ENCODE results near the gene NXPH4. TPM values are rescaled to one million over a fixed set of nuclear protein-coding genes. Genes with fewer than 3 reads are reported as not detected.

The NXPH4 gene
- total and polyA plus RNA-seq, 3 experiments from 2014 or later, result 0.22 to 0.47 TPM; not detected in 1

DNA sequence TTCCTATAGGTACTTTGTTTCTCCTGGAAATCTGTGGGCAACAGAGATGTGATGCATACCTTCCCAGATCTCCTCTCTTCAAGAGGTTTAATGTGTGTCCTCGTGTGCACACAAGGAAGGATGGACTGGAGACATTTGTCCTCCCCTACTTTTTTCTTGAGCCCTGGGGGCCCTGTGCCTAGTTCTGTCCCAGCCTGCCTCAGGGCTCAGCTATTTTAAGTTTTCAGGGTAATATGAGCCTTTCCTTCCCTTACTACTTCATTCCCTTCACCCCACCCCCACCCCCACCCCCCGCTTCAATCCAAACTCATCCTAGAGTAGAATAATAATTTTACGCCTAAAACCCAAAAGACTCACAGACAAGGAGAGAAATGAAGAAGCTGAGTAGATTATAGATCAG lies 33.9 kb downstream of the NXPH4 start:
- no peak for DNase-seq
- Mint-ChIP-seq H3K4me3 (no peak overlapping the region), H3K27me3 (peaks cover 0 to 5% of the 10 kb centered on the region in 2 donors), H3K9me3 (no peaks in the 10 kb centered on the region), H3K27ac (no peak overlapping the region), H3K4me1 (no peaks in the 10 kb centered on the region), H3K36me3 (peaks cover 4 to 16% (median 8%) of the 10 kb centered on the region in 3 donors)
- CTCF ChIA-PET, result interaction anchor here (1.1 to 2.7 kb wide), 4 partner anchors 10 to 20 kb away, joined by 3 to 11 read pairs (median 5); no protein-coding TSS in a partner anchor
- no peaks in the 10 kb centered on the region for H3K4me1 ChIP-seq (ENCODE audit: insufficient read depth, low read length)
- H3K36me3 ChIP-seq (ENCODE audit: insufficient read depth, low read length), result no peaks in the 10 kb centered on the region
- H3K27ac ChIP-seq (ENCODE audit: low read depth, low read length), result no peak overlapping the region
- POLR2A ChIA-PET, result interaction anchor here (0.6 to 0.7 kb wide), 2 partner anchors 180 to 598 kb away, joined by 3 read pairs; no protein-coding TSS in a partner anchor
- H3K9me3 ChIP-seq (ENCODE audit: low read length), result no peaks in the 10 kb centered on the region
- H3K4me3 ChIP-seq (ENCODE audit: low read length), result no peak overlapping the region
- H3K27me3 ChIP-seq (ENCODE audit: insufficient read depth, low read length, poor library complexity, severe bottlenecking), result no peaks in the 10 kb centered on the region

DNA sequence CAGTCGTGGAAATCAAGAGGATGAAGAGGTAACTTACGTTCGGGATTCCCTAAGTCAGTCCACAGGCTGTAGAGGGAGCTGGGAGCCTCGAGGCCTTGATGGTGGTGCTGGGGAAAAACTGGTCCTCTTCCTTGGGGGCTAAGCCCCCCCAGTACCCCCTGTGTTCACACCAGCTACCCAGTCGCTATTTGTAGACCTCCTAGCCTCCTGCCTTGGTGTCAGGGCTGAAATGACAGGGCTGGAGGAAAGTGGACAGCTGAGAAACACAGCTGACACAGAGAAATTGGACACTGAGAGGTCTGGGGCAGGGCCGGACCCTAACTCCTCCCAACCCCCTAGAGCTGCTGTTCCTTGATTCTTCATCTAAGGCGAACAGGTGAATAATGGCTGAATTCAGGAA lies 34.4 kb downstream of the NXPH4 start, which contains the start of gene STAC3:
Gene STAC3 (minus strand): TSS at position 232 of the 400 bp plus-strand sequence. CDS start 1,551 bp downstream, outside the sequence.
- ChIA-PET CTCF (interaction anchor here (0.8 to 3.0 kb wide), 8 partner anchors 8 to 202 kb away, joined by 3 to 24 read pairs (median 4); no protein-coding TSS in a partner anchor), POLR2A (no interaction called here)
- Mint-ChIP-seq H3K9me3 (no peaks in the 10 kb centered on the region), H3K27ac (peak within 1 kb of the TSS in 1 of 8 donors; percentile 50), H3K27me3 (peaks cover 0 to 5% of the 10 kb centered on the region in 2 donors), H3K4me1 (no peaks in the 10 kb centered on the region), H3K4me3 (peak within 1 kb of the TSS in 1 of 7 donors; percentile 13), H3K36me3 (peaks cover 4 to 20% (median 8%) of the 10 kb centered on the region in 3 donors)
- Histone ChIP-seq H3K36me3 (ENCODE audit: insufficient read depth, low read length) (no peaks in the 10 kb centered on the region), H3K9me3 (ENCODE audit: low read length) (no peaks in the 10 kb centered on the region), H3K4me3 (ENCODE audit: low read length) (no peak within 1 kb of the TSS), H3K27me3 (ENCODE audit: insufficient read depth, low read length, poor library complexity, severe bottlenecking) (no peaks in the 10 kb centered on the region), H3K4me1 (ENCODE audit: insufficient read depth, low read length) (no peaks in the 10 kb centered on the region), H3K27ac (ENCODE audit: low read depth, low read length) (no peak within 1 kb of the TSS)
- no peak for DNase-seq

DNA sequence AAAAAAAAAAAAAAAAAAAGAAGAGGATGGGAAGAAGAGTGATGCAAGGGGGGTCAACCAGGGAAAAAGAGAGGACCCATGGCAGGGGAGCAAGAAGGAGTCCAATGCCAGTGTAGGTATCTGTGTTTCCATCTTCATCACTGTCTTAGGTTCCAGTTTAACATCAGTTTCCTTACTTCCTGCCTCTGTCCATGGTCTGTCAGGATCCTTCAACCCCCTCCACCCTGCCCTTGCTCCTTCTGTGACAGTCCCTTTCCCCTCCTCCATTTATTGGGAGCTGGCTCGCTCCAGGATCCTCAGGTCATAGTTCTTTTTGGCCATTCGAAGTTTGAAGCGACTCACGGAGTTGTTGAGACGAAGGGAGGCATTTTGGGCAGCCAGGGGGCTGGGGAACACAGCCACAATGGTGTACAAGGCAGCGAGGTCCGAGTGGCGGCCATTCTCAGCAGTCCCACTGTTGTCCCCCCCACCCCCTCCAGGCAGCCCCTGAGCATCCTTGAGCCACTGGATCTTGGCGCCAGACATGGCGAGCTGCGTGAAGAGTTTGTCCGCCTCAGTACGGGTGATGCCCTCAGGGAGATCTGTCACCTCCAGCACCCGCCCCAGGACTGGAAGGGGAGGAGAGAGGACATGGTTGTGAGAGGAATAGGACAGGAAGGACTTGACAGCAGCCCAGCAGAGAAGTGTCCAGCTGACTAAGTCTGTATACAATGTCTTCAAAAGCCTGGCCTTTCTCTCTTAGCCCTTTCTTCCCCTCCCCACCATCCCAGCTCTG lies 38.1 kb downstream of the NXPH4 start:
- no peaks in the 10 kb centered on the region for H3K9me3 Mint-ChIP-seq
- CTCF ChIA-PET, result interaction anchor here (0.6 to 1.5 kb wide), 3 partner anchors 11 to 142 kb away, joined by 3 to 5 read pairs (median 3); no protein-coding TSS in a partner anchor
- no peaks in the 10 kb centered on the region for H3K27me3 Mint-ChIP-seq
- H3K36me3 Mint-ChIP-seq, result peaks cover 4 to 55% (median 13%) of the 10 kb centered on the region in 3 donors
- Histone ChIP-seq H3K36me3 (ENCODE audit: insufficient read depth, low read length) (peaks cover 29% of the 10 kb centered on the region), H3K27me3 (ENCODE audit: insufficient read depth, low read length, poor library complexity, severe bottlenecking) (no peaks in the 10 kb centered on the region), H3K9me3 (ENCODE audit: low read length) (no peaks in the 10 kb centered on the region), H3K4me1 (ENCODE audit: insufficient read depth, low read length) (no peaks in the 10 kb centered on the region), H3K27ac (ENCODE audit: low read depth, low read length) (no peak overlapping the region), H3K4me3 (ENCODE audit: low read length) (no peak overlapping the region)
- DNase-seq, result no peak
- POLR2A ChIA-PET, result no interaction called here
- no peak overlapping the region for H3K4me3 Mint-ChIP-seq
- no peaks in the 10 kb centered on the region for H3K4me1 Mint-ChIP-seq
- H3K27ac Mint-ChIP-seq, result peak overlapping the region in 1 of 8 donors; percentile 71

DNA sequence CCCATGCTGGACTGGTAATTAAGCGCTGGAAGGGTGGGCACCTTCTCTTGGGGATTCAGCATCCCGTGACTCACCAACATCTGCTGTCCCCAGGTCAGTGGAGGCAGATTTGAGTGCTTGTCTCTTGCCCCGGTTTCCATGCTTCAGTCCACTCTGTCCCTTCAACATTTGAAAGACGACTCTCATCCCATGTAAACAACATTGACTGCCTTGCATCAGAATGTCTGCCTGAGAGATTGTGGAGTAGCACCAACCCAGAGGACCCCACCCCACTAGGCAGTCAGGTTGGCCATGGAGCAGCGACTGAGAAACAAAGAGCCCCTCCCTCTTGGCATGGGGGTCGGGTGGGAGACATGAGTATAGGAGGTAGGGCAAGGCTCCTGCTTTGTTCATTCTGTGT lies 39.3 kb downstream of the NXPH4 start:
- H3K36me3 Mint-ChIP-seq, result peaks cover 4 to 64% (median 18%) of the 10 kb centered on the region in 3 donors
- Histone ChIP-seq H3K27ac (ENCODE audit: low read depth, low read length) (no peak overlapping the region), H3K4me1 (ENCODE audit: insufficient read depth, low read length) (no peaks in the 10 kb centered on the region), H3K9me3 (ENCODE audit: low read length) (no peaks in the 10 kb centered on the region), H3K4me3 (ENCODE audit: low read length) (no peak overlapping the region), H3K36me3 (ENCODE audit: insufficient read depth, low read length) (peaks cover 36% of the 10 kb centered on the region), H3K27me3 (ENCODE audit: insufficient read depth, low read length, poor library complexity, severe bottlenecking) (no peaks in the 10 kb centered on the region)
- H3K4me1 Mint-ChIP-seq, result no peaks in the 10 kb centered on the region
- H3K27ac Mint-ChIP-seq, result peak overlapping the region in 1 of 8 donors; percentile 24
- DNase-seq, result no peak
- no peak overlapping the region for H3K4me3 Mint-ChIP-seq
- ChIA-PET CTCF (no interaction called here), POLR2A (no interaction called here)
- no peaks in the 10 kb centered on the region for H3K9me3 Mint-ChIP-seq
- H3K27me3 Mint-ChIP-seq, result no peaks in the 10 kb centered on the region

DNA sequence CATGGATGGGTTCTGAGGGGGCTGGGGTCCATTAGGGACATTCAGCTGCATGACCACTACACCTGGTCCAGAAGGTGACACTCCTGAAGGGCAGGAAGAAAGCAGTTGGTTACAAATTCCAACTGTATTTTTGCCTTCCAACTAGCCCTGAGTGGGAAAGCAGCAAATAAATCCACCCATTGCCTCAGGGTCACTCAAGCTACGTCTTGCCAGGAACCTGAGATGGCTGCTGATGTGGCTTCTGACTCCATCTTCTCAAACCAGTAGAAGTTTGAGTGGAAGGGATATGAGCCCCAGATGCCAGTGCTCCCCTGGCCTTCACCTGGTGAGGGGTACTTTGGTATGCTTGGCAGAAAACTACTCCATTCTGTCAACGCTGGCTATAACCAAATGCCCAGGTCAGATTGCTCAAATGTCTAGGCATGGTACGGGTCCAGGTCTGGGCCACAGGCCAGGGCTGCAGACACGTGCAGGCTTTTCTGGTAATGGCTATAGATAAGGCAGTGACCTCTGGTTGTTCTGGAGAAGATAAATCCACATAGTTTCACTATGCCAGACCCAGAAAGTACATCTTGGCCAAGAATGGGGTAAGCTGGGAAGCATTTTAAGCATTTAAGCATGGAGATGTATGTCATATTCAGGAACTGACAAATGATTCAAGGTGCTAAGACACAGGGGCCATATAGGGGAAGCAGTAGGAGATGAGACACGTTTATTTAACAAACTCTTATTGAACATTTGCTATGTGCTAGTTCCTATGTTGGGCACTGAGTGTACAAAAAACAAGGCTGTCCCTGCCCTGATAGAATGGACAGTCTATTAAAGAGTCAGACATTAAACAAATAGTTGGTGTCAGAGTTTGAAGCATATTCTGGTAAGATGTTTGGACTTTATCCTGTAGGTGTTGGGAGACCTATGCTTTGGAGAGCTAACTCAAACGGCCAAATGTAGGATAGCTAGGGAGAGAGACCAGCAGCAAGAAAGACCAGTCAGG lies 42.7 kb downstream of the NXPH4 start:
- Histone ChIP-seq H3K4me3 (ENCODE audit: low read length) (no peak overlapping the region), H3K27me3 (ENCODE audit: insufficient read depth, low read length, poor library complexity, severe bottlenecking) (no peaks in the 10 kb centered on the region), H3K9me3 (ENCODE audit: low read length) (no peaks in the 10 kb centered on the region), H3K36me3 (ENCODE audit: insufficient read depth, low read length) (peaks cover 43% of the 10 kb centered on the region), H3K27ac (ENCODE audit: low read depth, low read length) (no peak overlapping the region), H3K4me1 (ENCODE audit: insufficient read depth, low read length) (no peaks in the 10 kb centered on the region)
- ChIA-PET POLR2A (no interaction called here), CTCF (interaction anchor here (2.8 to 3.0 kb wide), 2 partner anchors 9 to 193 kb away, joined by 6 to 9 read pairs; partner anchors contain the start of gene STAC3)
- Mint-ChIP-seq H3K9me3 (no peaks in the 10 kb centered on the region), H3K27ac (peak overlapping the region in 2 of 8 donors; percentile 4 to 66), H3K4me3 (no peak overlapping the region), H3K4me1 (peaks cover 0 to 4% (median 0%) of the 10 kb centered on the region in 3 donors), H3K27me3 (no peaks in the 10 kb centered on the region), H3K36me3 (peaks cover 7 to 87% (median 22%) of the 10 kb centered on the region in 3 donors)
- DNase-seq, result no peak

DNA sequence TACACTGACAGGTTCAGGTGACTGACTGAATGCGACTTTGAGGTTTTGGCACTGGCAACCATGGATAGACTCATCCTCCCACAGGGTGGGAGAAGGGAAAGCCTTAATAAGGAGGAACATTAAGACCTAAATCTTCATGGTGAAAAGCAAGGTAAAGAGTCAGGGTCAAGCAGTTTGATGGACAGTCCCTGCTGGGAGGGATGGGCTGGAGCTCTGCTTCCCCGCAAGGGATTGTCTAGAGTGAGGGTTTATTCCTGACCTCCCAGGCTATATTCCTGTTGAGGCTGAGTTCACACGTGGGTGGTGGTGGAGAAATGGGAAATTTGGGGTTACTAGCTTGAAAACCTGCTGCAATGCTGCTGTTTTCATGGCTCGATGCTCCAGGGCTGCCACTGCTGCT lies 43.8 kb downstream of the NXPH4 start:
- ChIA-PET CTCF (interaction anchor here (1.7 to 3.0 kb wide), 3 partner anchors 10 to 192 kb away, joined by 5 to 9 read pairs (median 6); partner anchors contain the start of gene STAC3), POLR2A (no interaction called here)
- no peak overlapping the region for H3K4me3 Mint-ChIP-seq
- H3K27ac ChIP-seq (ENCODE audit: low read depth, low read length), result no peak overlapping the region
- peaks cover 5 to 85% (median 26%) of the 10 kb centered on the region in 3 donors for H3K36me3 Mint-ChIP-seq
- H3K36me3 ChIP-seq (ENCODE audit: insufficient read depth, low read length), result peaks cover 43% of the 10 kb centered on the region
- H3K4me1 Mint-ChIP-seq, result peaks cover 0 to 4% (median 0%) of the 10 kb centered on the region in 3 donors
- peak overlapping the region in 1 of 8 donors; percentile 33 for H3K27ac Mint-ChIP-seq
- H3K27me3 Mint-ChIP-seq, result no peaks in the 10 kb centered on the region
- no peaks in the 10 kb centered on the region for H3K9me3 ChIP-seq (ENCODE audit: low read length)
- no peak for DNase-seq
- H3K4me1 ChIP-seq (ENCODE audit: insufficient read depth, low read length), result no peaks in the 10 kb centered on the region
- no peaks in the 10 kb centered on the region for H3K9me3 Mint-ChIP-seq
- H3K27me3 ChIP-seq (ENCODE audit: insufficient read depth, low read length, poor library complexity, severe bottlenecking), result no peaks in the 10 kb centered on the region
- H3K4me3 ChIP-seq (ENCODE audit: low read length), result no peak overlapping the region

DNA sequence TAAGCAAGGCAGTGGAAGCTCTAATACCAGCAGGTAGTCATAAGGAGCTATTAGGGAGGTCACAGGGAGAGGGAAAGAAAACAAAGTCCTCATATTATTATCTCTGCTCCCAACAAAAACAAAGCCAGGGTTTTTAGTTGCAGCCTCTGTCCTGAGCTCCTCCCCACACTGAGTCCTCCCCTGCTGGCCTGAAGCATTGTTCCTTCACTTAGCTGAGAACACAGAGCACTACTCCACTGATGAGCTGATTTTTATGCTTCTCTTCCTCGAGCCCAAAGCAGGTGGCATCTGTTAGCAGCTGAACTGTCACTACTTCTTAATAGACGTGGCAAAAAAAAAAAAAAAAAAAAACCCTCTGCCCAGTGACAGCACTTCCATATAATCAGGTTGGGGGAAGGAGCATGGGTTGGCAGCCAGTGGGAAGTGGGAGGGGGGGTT lies 44.9 kb downstream of the NXPH4 start:
- H3K36me3 ChIP-seq (ENCODE audit: insufficient read depth, low read length), result peaks cover 40% of the 10 kb centered on the region
- POLR2A ChIA-PET, result no interaction called here

More for the DNA sequence above, 44.9 kb downstream of the NXPH4 start:
- Mint-ChIP-seq H3K27ac (peak overlapping the region in 1 of 8 donors; percentile 80), H3K36me3 (peaks cover 3 to 79% (median 25%) of the 10 kb centered on the region in 3 donors), H3K4me1 (peaks cover 0 to 4% (median 0%) of the 10 kb centered on the region in 3 donors), H3K4me3 (no peak overlapping the region), H3K9me3 (no peaks in the 10 kb centered on the region), H3K27me3 (no peaks in the 10 kb centered on the region)
- Histone ChIP-seq H3K4me1 (ENCODE audit: insufficient read depth, low read length) (no peaks in the 10 kb centered on the region), H3K27me3 (ENCODE audit: insufficient read depth, low read length, poor library complexity, severe bottlenecking) (no peaks in the 10 kb centered on the region), H3K27ac (ENCODE audit: low read depth, low read length) (no peak overlapping the region), H3K4me3 (ENCODE audit: low read length) (no peak overlapping the region), H3K9me3 (ENCODE audit: low read length) (no peaks in the 10 kb centered on the region)
- no peak for DNase-seq
- CTCF ChIA-PET, result interaction anchor here (0.7 to 3.0 kb wide), 5 partner anchors 11 to 191 kb away, joined by 3 to 9 read pairs (median 5); partner anchors contain the start of gene STAC3

All from CD8-positive, alpha-beta memory T cell (primary cell).